Body of pancreas (tissue), 4 donors: ENCODE measurements around the gene MYO7B.

ENCODE experiments used
- CTCF ChIP-seq, 7 experiments: fragments of 450-650 bp in 4 of 7; fragments of 200-600 bp in 3 of 7; sonication (generic) in 3 of 7; IDR thresholded peaks; one replicate each; pipeline ENCODE4 v1.5.1; 2016 to 2019; ENCODE audit warnings: antibody characterized with exemption in 7 of 7
- POLR2A ChIP-seq, 3 donors: fragments of 450-650 bp; IDR thresholded peaks; one replicate each; pipeline ENCODE4 v1.6.1; 2016; ENCODE audit warnings: antibody characterized with exemption in 3 of 3, mild to moderate bottlenecking in 2 of 3

GRCh38 chr2:127614246-127614645, 78.8 kb downstream of the MYO7B start:
- TF ChIP-seq CTCF (IDR thresholded peaks at IDR 0.05) (no peak), POLR2A (IDR thresholded peaks at IDR 0.05) (no peak)
